Mesendoderm (in vitro differentiated cells): Measurements from ENCODE around the gene NSMF.

ENCODE experiments used
- DNase-seq: peaks from one replicate; pipeline ENCODE4 v3.0.0; 2013
- H2AK5ac ChIP-seq: 2 replicates; pipeline ENCODE4 v1.6.1; 2013; ENCODE audit warnings: low read length, inconsistent platforms
- H2BK120ac ChIP-seq: 2 replicates; pipeline ENCODE4 v1.6.1; 2013; ENCODE audit warnings: low read depth, mild to moderate bottlenecking, low read length, moderate library complexity, mixed read lengths
- H2BK15ac ChIP-seq: replicated peaks from 2 replicates; pipeline ENCODE4 v1.6.1; 2013; ENCODE audit warnings: low read depth, mild to moderate bottlenecking, moderate library complexity
- H2BK5ac ChIP-seq: 2 replicates; pipeline ENCODE4 v1.6.1; 2013; ENCODE audit warnings: low read length, inconsistent platforms
- H3K18ac ChIP-seq: 2 replicates; pipeline ENCODE4 v1.6.1; 2013; ENCODE audit warnings: mild to moderate bottlenecking, low read length, mixed read lengths
- H3K23ac ChIP-seq: one replicate; pipeline ENCODE4 v1.6.1; 2013; ENCODE audit warnings: low read length
- H3K27ac ChIP-seq: 2 replicates; pipeline ENCODE4 v1.5.1; 2013; ENCODE audit warnings: low read depth, mild to moderate bottlenecking, inconsistent platforms, low read length, moderate library complexity
- H3K27me3 ChIP-seq: 2 replicates; pipeline ENCODE4 v1.6.1; 2013; ENCODE audit warnings: low read length, control low read depth, mild to moderate bottlenecking, inconsistent platforms; ENCODE audit not compliant: insufficient read depth, poor library complexity
- H3K36me3 ChIP-seq: 2 replicates; pipeline ENCODE4 v1.6.1; 2013; ENCODE audit warnings: low read length, inconsistent platforms; ENCODE audit not compliant: control insufficient read depth, insufficient read depth
- H3K4ac ChIP-seq: one replicate; pipeline ENCODE4 v1.6.1; 2013; ENCODE audit warnings: low read depth, mild to moderate bottlenecking, low read length, moderate library complexity
- H3K4me1 ChIP-seq: 2 replicates; pipeline ENCODE4 v1.6.1; 2013; ENCODE audit warnings: low read depth, low read length, inconsistent platforms; ENCODE audit not compliant: control insufficient read depth
- H3K4me2 ChIP-seq: 2 replicates; pipeline ENCODE4 v1.6.1; 2013; ENCODE audit warnings: low read length
- H3K4me3 ChIP-seq: 2 replicates; pipeline ENCODE4 v1.5.1; 2013; ENCODE audit warnings: mild to moderate bottlenecking, low read length
- H3K56ac ChIP-seq: one replicate; pipeline ENCODE4 v1.6.1; 2013; ENCODE audit warnings: low read length
- H3K79me1 ChIP-seq: 2 replicates; pipeline ENCODE4 v1.6.1; 2013; ENCODE audit warnings: low read length, inconsistent platforms
- H3K79me2 ChIP-seq: 2 replicates; pipeline ENCODE4 v1.6.1; 2013; ENCODE audit warnings: mild to moderate bottlenecking, low read length; ENCODE audit not compliant: control insufficient read depth, insufficient read depth
- H3K9ac ChIP-seq: 2 replicates; pipeline ENCODE4 v1.6.1; 2013; ENCODE audit warnings: low read length, inconsistent platforms
- H4K5ac ChIP-seq: one replicate; pipeline ENCODE4 v1.6.1; 2013; ENCODE audit warnings: low read length
- H4K8ac ChIP-seq: one replicate; pipeline ENCODE4 v1.6.1; 2013; ENCODE audit warnings: low read depth, mild to moderate bottlenecking, control low read depth, low read length, moderate library complexity
- WGBS: extraction: QIAGEN DNeasy Blood & Tissue Kit; methylation state at CpG from one replicate; pipeline ENCODE4 v1.1.7; 2013; ENCODE audit warnings: low lambda C conversion rate, missing lambda C conversion rate; ENCODE audit not compliant: insufficient coverage; ENCODE audit errors: extremely low coverage; 5-methylcytosine and 5-hydroxymethylcytosine counted together

NSMF gene

GRCh38 chr9:137423514-137424291 is 35.4 kb downstream of the NSMF start:
- Histone ChIP-seq H3K4me2 (peak overlapping the region; percentile 9), H3K9ac (no peak overlapping the region), H2BK120ac (no peak overlapping the region), H3K27ac (no peak overlapping the region), H2BK5ac (no peak overlapping the region), H3K4me1 (peaks cover 3% of the 10 kb centered on the region), H3K56ac (peak overlapping the region; percentile 5), H3K79me2 (no peaks in the 10 kb centered on the region), H2AK5ac (no peak overlapping the region), H3K79me1 (peaks cover 4% of the 10 kb centered on the region), H4K8ac (no peak overlapping the region), H3K4me3 (no peak overlapping the region), H3K23ac (no peak overlapping the region), H2BK15ac (no peak overlapping the region), H3K18ac (no peak overlapping the region), H3K4ac (no peak overlapping the region), H4K5ac (no peak overlapping the region), H3K36me3 (no peaks in the 10 kb centered on the region), H3K27me3 (no peaks in the 10 kb centered on the region)
- no CpG with 5 or more reads among the region's 77 CpGs for WGBS
- DNase-seq = no peak

GRCh38 chr9:137422604-137423513 is 36.3 kb downstream of the NSMF start, which contains the start of the genes EXD3 and NOXA1:
Gene EXD3, minus strand, starts transcription at chr9:137423162. Its CDS starts 27,805 bp downstream, at chr9:137395357.
Gene NOXA1, plus strand, starts transcription at chr9:137423393. Its CDS starts 137 bp downstream, at chr9:137423530.
- H2BK120ac ChIP-seq = no peak within 1 kb of the TSS
- no peak within 1 kb of the TSS for H2BK5ac ChIP-seq
- WGBS = no CpG with 5 or more reads among the region's 113 CpGs
- peak within 1 kb of the TSS; percentile 91 for H3K4me2 ChIP-seq
- peak within 1 kb of the TSS; percentile 90 for H3K56ac ChIP-seq
- H3K18ac ChIP-seq = peak within 1 kb of the TSS; percentile 72
- H2BK15ac ChIP-seq = no peak within 1 kb of the TSS
- DNase-seq = peak; percentile 93
- H3K79me2 ChIP-seq = no peaks in the 10 kb centered on the region
- H3K4me1 ChIP-seq = peaks cover 3% of the 10 kb centered on the region
- peak within 1 kb of the TSS; percentile 80 for H3K4me3 ChIP-seq
- H3K23ac ChIP-seq = peak within 1 kb of the TSS; percentile 94
- no peak within 1 kb of the TSS for H3K27ac ChIP-seq
- H2AK5ac ChIP-seq = no peak within 1 kb of the TSS
- H4K5ac ChIP-seq = no peak within 1 kb of the TSS
- peaks cover 4% of the 10 kb centered on the region for H3K79me1 ChIP-seq
- no peak within 1 kb of the TSS for H3K4ac ChIP-seq
- peak within 1 kb of the TSS; percentile 67 for H4K8ac ChIP-seq
- H3K9ac ChIP-seq = peak within 1 kb of the TSS; percentile 91
- no peaks in the 10 kb centered on the region for H3K36me3 ChIP-seq
- H3K27me3 ChIP-seq = no peaks in the 10 kb centered on the region

GRCh38 chr9:137421838-137422603 is 37.1 kb downstream of the NSMF start:
- DNase-seq = no peak
- H3K36me3 ChIP-seq = no peaks in the 10 kb centered on the region
- peak overlapping the region; percentile 80 for H3K4me3 ChIP-seq
- H3K23ac ChIP-seq = peak overlapping the region; percentile 45
- H4K5ac ChIP-seq = no peak overlapping the region
- no peaks in the 10 kb centered on the region for H3K27me3 ChIP-seq
- H3K9ac ChIP-seq = peak overlapping the region; percentile 91
- H2BK15ac ChIP-seq = no peak overlapping the region
- no CpG with 5 or more reads among the region's 11 CpGs for WGBS
- no peak overlapping the region for H3K27ac ChIP-seq
- peak overlapping the region; percentile 72 for H3K18ac ChIP-seq
- H2BK5ac ChIP-seq = no peak overlapping the region
- no peak overlapping the region for H2AK5ac ChIP-seq
- peaks cover 4% of the 10 kb centered on the region for H3K79me1 ChIP-seq
- no peaks in the 10 kb centered on the region for H3K79me2 ChIP-seq
- peak overlapping the region; percentile 91 for H3K4me2 ChIP-seq
- no peak overlapping the region for H3K4ac ChIP-seq
- peaks cover 3% of the 10 kb centered on the region for H3K4me1 ChIP-seq
- no peak overlapping the region for H2BK120ac ChIP-seq
- peak overlapping the region; percentile 90 for H3K56ac ChIP-seq
- no peak overlapping the region for H4K8ac ChIP-seq

- H3K79me1 ChIP-seq = peaks cover 4% of the 10 kb centered on the region
- H3K4me3 ChIP-seq = no peak overlapping the region
- H2BK5ac ChIP-seq = no peak overlapping the region
- H3K9ac ChIP-seq = no peak overlapping the region
- H3K79me2 ChIP-seq = no peaks in the 10 kb centered on the region
- H3K56ac ChIP-seq = no peak overlapping the region
- no peak overlapping the region for H3K18ac ChIP-seq
- H3K27me3 ChIP-seq = no peaks in the 10 kb centered on the region
- no peak overlapping the region for H2AK5ac ChIP-seq
- no peaks in the 10 kb centered on the region for H3K36me3 ChIP-seq
- no peak overlapping the region for H4K8ac ChIP-seq
- H4K5ac ChIP-seq = no peak overlapping the region
- H3K4me2 ChIP-seq = no peak overlapping the region
- peaks cover 3% of the 10 kb centered on the region for H3K4me1 ChIP-seq
- DNase-seq = no peak
- no peak overlapping the region for H3K4ac ChIP-seq
- no peak overlapping the region for H2BK15ac ChIP-seq
- no peak overlapping the region for H3K27ac ChIP-seq
- no peak overlapping the region for H3K23ac ChIP-seq
- no CpG with 5 or more reads among the region's 99 CpGs for WGBS
- H2BK120ac ChIP-seq = no peak overlapping the region
Observed at GRCh38 chr9:137417161-137418021, 41.7 kb downstream of the NSMF start.
